DOHH2 (cell line): ENCODE data around the gene TWIST2.

Experiments
- EZH2phosphoT487 ChIP-seq: fragments of 200-600 bp; sonication (generic); IDR thresholded peaks from 2 replicates; pipeline ENCODE4 v1.6.1; 2017; ENCODE audit warnings: borderline replicate concordance, mild to moderate bottlenecking, antibody characterized with exemption, low read length, moderate library complexity, mixed read lengths
- TF ChIP-seq, protein P1 (sequence below): fragments of 200-600 bp; sonication (generic); IDR thresholded peaks from one replicate; pipeline ENCODE4 v1.5.1; 2014; ENCODE audit warnings: antibody characterized with exemption, mild to moderate bottlenecking, low read depth, low read length; ENCODE audit not compliant: poor library complexity, severe bottlenecking

DNA sequence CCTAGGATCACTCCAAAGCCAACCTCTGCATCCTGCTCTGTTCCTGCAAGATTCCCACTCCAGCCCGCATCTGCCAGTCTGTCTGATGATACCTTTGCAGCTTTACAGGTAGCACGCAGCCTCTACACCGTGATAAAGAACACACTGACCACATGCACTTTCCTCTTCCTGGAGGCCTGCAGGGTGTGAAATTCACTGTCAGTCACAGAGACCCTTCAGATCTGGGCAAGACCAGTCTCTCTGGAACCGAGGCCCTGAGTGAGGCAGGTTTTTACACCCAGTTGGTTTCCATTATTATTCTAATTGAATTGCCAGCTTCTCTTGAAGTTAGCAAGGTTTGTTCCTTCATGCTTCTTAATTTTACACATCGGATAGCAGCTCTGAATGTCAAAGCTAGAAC, 30.5 kb upstream of the TWIST2 start:
- TF ChIP-seq, protein P1, sequence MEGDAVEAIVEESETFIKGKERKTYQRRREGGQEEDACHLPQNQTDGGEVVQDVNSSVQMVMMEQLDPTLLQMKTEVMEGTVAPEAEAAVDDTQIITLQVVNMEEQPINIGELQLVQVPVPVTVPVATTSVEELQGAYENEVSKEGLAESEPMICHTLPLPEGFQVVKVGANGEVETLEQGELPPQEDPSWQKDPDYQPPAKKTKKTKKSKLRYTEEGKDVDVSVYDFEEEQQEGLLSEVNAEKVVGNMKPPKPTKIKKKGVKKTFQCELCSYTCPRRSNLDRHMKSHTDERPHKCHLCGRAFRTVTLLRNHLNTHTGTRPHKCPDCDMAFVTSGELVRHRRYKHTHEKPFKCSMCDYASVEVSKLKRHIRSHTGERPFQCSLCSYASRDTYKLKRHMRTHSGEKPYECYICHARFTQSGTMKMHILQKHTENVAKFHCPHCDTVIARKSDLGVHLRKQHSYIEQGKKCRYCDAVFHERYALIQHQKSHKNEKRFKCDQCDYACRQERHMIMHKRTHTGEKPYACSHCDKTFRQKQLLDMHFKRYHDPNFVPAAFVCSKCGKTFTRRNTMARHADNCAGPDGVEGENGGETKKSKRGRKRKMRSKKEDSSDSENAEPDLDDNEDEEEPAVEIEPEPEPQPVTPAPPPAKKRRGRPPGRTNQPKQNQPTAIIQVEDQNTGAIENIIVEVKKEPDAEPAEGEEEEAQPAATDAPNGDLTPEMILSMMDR = no peak
- TF ChIP-seq EZH2phosphoT487 = no peak
